IMR-90 (cell line): ENCODE data around the gene STAT4. TPM values are rescaled to one million over a fixed set of nuclear protein-coding genes. Genes with fewer than 3 reads are reported as not detected.

Experiments
- ATAC-seq: fragments of 200-7000 bp; cut with Tn5 transposase; 2 replicates; pipeline ENCODE4 v1.9.1; 2020; ENCODE audit warnings: low read depth, mild to moderate bottlenecking, moderate library complexity
- BruUV-seq: library from RNA; stranded (reverse); fragments of 400-500 nt; replicated peaks from 2 replicates; lab custom pipeline; 2021; lab: Mats Ljungman, UMichigan
- CTCF ChIA-PET: fragments of 300-600 bp; formaldehyde crosslinking; extraction: SDS; loops from one replicate; lab custom pipeline; 2021; ENCODE audit warnings: antibody characterized with exemption; lab: Yijun Ruan, JAX
- POLR2A ChIA-PET: fragments of 300-600 bp; sonication (Branson Sonifier 250); formaldehyde crosslinking; loops from one replicate; lab custom pipeline; 2022; ENCODE audit warnings: antibody characterized with exemption; ENCODE audit not compliant: unreplicated experiment; lab: Charles Lee
- DNase-seq: peaks from one replicate; pipeline ENCODE4 v3.0.0; 2013
- H2AFZ ChIP-seq: replicated peaks from 2 replicates; pipeline ENCODE3; 2013; ENCODE audit warnings: low read length, mild to moderate bottlenecking; ENCODE audit not compliant: poor library complexity
- H2AK5ac ChIP-seq: 2 replicates; pipeline ENCODE4 v1.6.1; 2013; ENCODE audit warnings: low read depth, low read length, inconsistent platforms
- H2AK9ac ChIP-seq: replicated peaks from 2 replicates; pipeline ENCODE3; 2013; ENCODE audit warnings: mild to moderate bottlenecking, low read depth, low read length, moderate library complexity; ENCODE audit not compliant: poor library complexity
- H2BK120ac ChIP-seq: 2 replicates; pipeline ENCODE4 v1.6.1; 2013; ENCODE audit warnings: low read depth, low read length, inconsistent platforms
- H2BK15ac ChIP-seq: 3 replicates; pipeline ENCODE4 v1.6.1; 2013; ENCODE audit warnings: low read depth, low read length, inconsistent platforms
- H2BK20ac ChIP-seq: 2 replicates; pipeline ENCODE4 v1.6.1; 2013; ENCODE audit warnings: low read depth, mild to moderate bottlenecking, inconsistent platforms, low read length, moderate library complexity
- H2BK5ac ChIP-seq: 2 replicates; pipeline ENCODE4 v1.6.1; 2013; ENCODE audit warnings: mild to moderate bottlenecking, low read depth, low read length, inconsistent platforms; ENCODE audit not compliant: poor library complexity, severe bottlenecking
- H3K14ac ChIP-seq: replicated peaks from 2 replicates; pipeline ENCODE4 v1.6.1; 2013; ENCODE audit warnings: low read depth, low read length, inconsistent platforms
- H3K18ac ChIP-seq: 2 replicates; pipeline ENCODE4 v1.6.1; 2013; ENCODE audit warnings: low read depth, low read length, control low read depth
- H3K23ac ChIP-seq: 2 replicates; pipeline ENCODE4 v1.6.1; 2013; ENCODE audit warnings: low read depth, low read length, inconsistent platforms
- H3K27ac ChIP-seq: 2 replicates; pipeline ENCODE4 v1.5.1; 2013; ENCODE audit warnings: mild to moderate bottlenecking, control low read depth, low read length; ENCODE audit not compliant: insufficient read depth
- H3K27me3 ChIP-seq: 2 replicates; pipeline ENCODE4 v1.6.1; 2013; ENCODE audit warnings: low read length; ENCODE audit not compliant: control insufficient read depth, insufficient read depth
- H3K36me3 ChIP-seq: 2 replicates; pipeline ENCODE4 v1.6.1; 2013; ENCODE audit warnings: low read length, mixed read lengths; ENCODE audit not compliant: control insufficient read depth, insufficient read depth
- H3K4ac ChIP-seq: 2 replicates; pipeline ENCODE4 v1.6.1; 2013; ENCODE audit warnings: low read depth, low read length, inconsistent platforms
- H3K4me1 ChIP-seq: 2 replicates; pipeline ENCODE4 v1.6.1; 2013; ENCODE audit warnings: low read length, mixed read lengths; ENCODE audit not compliant: control insufficient read depth, insufficient read depth
- H3K4me2 ChIP-seq: 2 replicates; pipeline ENCODE4 v1.6.1; 2013; ENCODE audit warnings: low read depth, mild to moderate bottlenecking, control low read depth, low read length, moderate library complexity
- H3K4me3 ChIP-seq: 2 replicates; pipeline ENCODE4 v1.5.1; 2013; ENCODE audit warnings: low read depth, mild to moderate bottlenecking, control low read depth, low read length, moderate library complexity; ENCODE audit not compliant: insufficient read depth
- H3K56ac ChIP-seq: 2 replicates; pipeline ENCODE4 v1.6.1; 2013; ENCODE audit warnings: low read length, inconsistent platforms; ENCODE audit not compliant: insufficient read depth; ENCODE audit errors: extremely low read depth
- H3K79me1 ChIP-seq, 2 experiments: 2 replicates each; pipeline ENCODE4 v1.6.1; 2013; ENCODE audit warnings: low read length in 2 of 2, inconsistent platforms in 1 of 2, low read depth in 1 of 2
- H3K9ac ChIP-seq: 2 replicates; pipeline ENCODE4 v1.6.1; 2013; ENCODE audit warnings: low read depth, low read length, control low read depth
- H3K9me1 ChIP-seq: 2 replicates; pipeline ENCODE4 v1.6.1; 2013; ENCODE audit warnings: low read length, inconsistent platforms; ENCODE audit not compliant: insufficient read depth
- H3K9me3 ChIP-seq: 2 replicates; pipeline ENCODE4 v1.6.1; 2013; ENCODE audit warnings: low read length; ENCODE audit not compliant: control insufficient read depth, insufficient read depth
- H4K20me1 ChIP-seq: 2 replicates; pipeline ENCODE4 v1.6.1; 2013; ENCODE audit warnings: low read length, inconsistent platforms; ENCODE audit not compliant: insufficient read depth
- H4K5ac ChIP-seq: 2 replicates; pipeline ENCODE4 v1.6.1; 2013; ENCODE audit warnings: mild to moderate bottlenecking, low read depth, low read length, control low read depth
- H4K8ac ChIP-seq, 2 experiments: 2 replicates each; pipeline ENCODE4 v1.6.1; 2013; ENCODE audit warnings: low read depth in 2 of 2, low read length in 2 of 2, control low read depth in 1 of 2, inconsistent platforms in 1 of 2
- H4K91ac ChIP-seq: 2 replicates; pipeline ENCODE4 v1.6.1; 2013; ENCODE audit warnings: low read depth, low read length, inconsistent platforms; ENCODE audit not compliant: insufficient read depth
- MAFK ChIP-seq: IDR thresholded peaks from 2 replicates; pipeline ENCODE4 v1.6.1; 2012; ENCODE audit warnings: low read depth, low read length, improper control_type of control experiment
- POLR2A ChIP-seq: IDR thresholded peaks from 2 replicates; pipeline ENCODE4 v1.6.1; 2012; ENCODE audit warnings: mild to moderate bottlenecking, low read depth, low read length
- RAD21 ChIP-seq: IDR thresholded peaks from 2 replicates; pipeline ENCODE4 v1.6.1; 2012; ENCODE audit warnings: low read length, improper control_type of control experiment
- RCOR1 ChIP-seq: IDR thresholded peaks from 2 replicates; pipeline ENCODE4 v1.6.1; 2012; ENCODE audit warnings: mild to moderate bottlenecking, low read length, improper control_type of control experiment; ENCODE audit not compliant: insufficient replicate concordance
- SMC3 ChIP-seq: fragments of 150-350 bp; IDR thresholded peaks from 2 replicates; pipeline ENCODE4 v1.6.1; 2016; ENCODE audit warnings: low read depth, mild to moderate bottlenecking, antibody characterized with exemption, low read length, moderate library complexity
- WGBS, 2 experiments: methylation state at CpG; one replicate each; pipeline versions ENCODE4 v1.1.5 to v1.1.7; 2013; ENCODE audit warnings: missing lambda C conversion rate in 2 of 2; ENCODE audit not compliant: insufficient read length in 1 of 2; ENCODE audit errors: extremely low coverage in 2 of 2; 5-methylcytosine and 5-hydroxymethylcytosine counted together
- dilution Hi-C: fragments of 300-500 bp; cut with HindIII; formaldehyde crosslinking; loops from one replicate; pipeline ENCODE4 v1.14.3; 2018; ENCODE audit warnings: low sequenced_read_pairs; ENCODE audit not compliant: unreplicated experiment
- in situ Hi-C: fragments of 300-500 bp; cut with MboI; formaldehyde crosslinking; loops from 3 replicates; pipeline ENCODE4 v1.14.3; 2019; ENCODE audit warnings: low sequenced_read_pairs, inconsistent platforms, mixed read lengths
- intact Hi-C: fragments of 100-400 bp; cut with micrococcal nuclease; formaldehyde crosslinking; loops from 2 replicates; pipeline ENCODE4 v1.10.0; 2022
- polyA plus RNA-seq, 3 experiments: library from polyadenylated mRNA; depleted of rRNA; stranded (reverse); fragments of >200 nt; gene quantifications; 2 replicates each; pipeline ENCODE4 v1.2.3, GENCODE V29; 2012; ENCODE audit warnings: low replicate concordance in 1 of 3
- total RNA-seq: library from RNA; depleted of rRNA; stranded (reverse); fragments of >200 nt; gene quantifications from 2 replicates; pipeline ENCODE4 v1.2.3, GENCODE V29; 2012
- TF ChIP-seq, protein P1 (sequence below): fragments of 150-350 bp; IDR thresholded peaks from 2 replicates; pipeline ENCODE4 v1.6.1; 2016; ENCODE audit warnings: low read depth, mild to moderate bottlenecking, low read length, moderate library complexity, borderline replicate concordance
- TF ChIP-seq, protein P2 (sequence below): fragments of 150-350 bp; IDR thresholded peaks from 2 replicates; pipeline ENCODE4 v1.6.1; 2017; ENCODE audit warnings: mild to moderate bottlenecking, antibody characterized with exemption, low read length, low read depth

Gene STAT4
- total and polyA plus RNA-seq, 2 of the 4 experiments (the other 2 are of a cell fraction): 0.36 to 0.48 TPM

GRCh38 chr2:191109888-191110287 lies 40.9 kb downstream of the STAT4 start:
- H3K9ac ChIP-seq: no peak overlapping the region
- no TSS peak for BruUV-seq
- H3K27ac ChIP-seq: no peak overlapping the region
- H2AK5ac ChIP-seq: no peak overlapping the region
- no peak overlapping the region for H4K8ac ChIP-seq
- no peak overlapping the region for H2AK9ac ChIP-seq
- H2BK15ac ChIP-seq: no peak overlapping the region
- no peak overlapping the region for H4K91ac ChIP-seq
- ATAC-seq (no peak), DNase-seq (no peak)
- no peaks in the 10 kb centered on the region for H3K36me3 ChIP-seq
- no peak overlapping the region for H2AFZ ChIP-seq
- no peak overlapping the region for H3K18ac ChIP-seq
- no peak overlapping the region for H2BK5ac ChIP-seq
- TF ChIP-seq SMC3 (no peak), RCOR1 (no peak), MAFK (no peak), POLR2A (no peak), RAD21 (no peak)
- TF ChIP-seq, protein P1, sequence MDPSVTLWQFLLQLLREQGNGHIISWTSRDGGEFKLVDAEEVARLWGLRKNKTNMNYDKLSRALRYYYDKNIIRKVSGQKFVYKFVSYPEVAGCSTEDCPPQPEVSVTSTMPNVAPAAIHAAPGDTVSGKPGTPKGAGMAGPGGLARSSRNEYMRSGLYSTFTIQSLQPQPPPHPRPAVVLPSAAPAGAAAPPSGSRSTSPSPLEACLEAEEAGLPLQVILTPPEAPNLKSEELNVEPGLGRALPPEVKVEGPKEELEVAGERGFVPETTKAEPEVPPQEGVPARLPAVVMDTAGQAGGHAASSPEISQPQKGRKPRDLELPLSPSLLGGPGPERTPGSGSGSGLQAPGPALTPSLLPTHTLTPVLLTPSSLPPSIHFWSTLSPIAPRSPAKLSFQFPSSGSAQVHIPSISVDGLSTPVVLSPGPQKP: no peak
- TF ChIP-seq, protein P2, sequence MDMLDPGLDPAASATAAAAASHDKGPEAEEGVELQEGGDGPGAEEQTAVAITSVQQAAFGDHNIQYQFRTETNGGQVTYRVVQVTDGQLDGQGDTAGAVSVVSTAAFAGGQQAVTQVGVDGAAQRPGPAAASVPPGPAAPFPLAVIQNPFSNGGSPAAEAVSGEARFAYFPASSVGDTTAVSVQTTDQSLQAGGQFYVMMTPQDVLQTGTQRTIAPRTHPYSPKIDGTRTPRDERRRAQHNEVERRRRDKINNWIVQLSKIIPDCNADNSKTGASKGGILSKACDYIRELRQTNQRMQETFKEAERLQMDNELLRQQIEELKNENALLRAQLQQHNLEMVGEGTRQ: no peak
- H2BK20ac ChIP-seq: no peak overlapping the region
- ChIA-PET CTCF (no interaction called here), POLR2A (no interaction called here)
- H3K9me3 ChIP-seq: no peaks in the 10 kb centered on the region
- H3K4ac ChIP-seq: no peak overlapping the region
- intact Hi-C loops (no loop called here), in situ Hi-C loops (no loop called here), dilution Hi-C loops (no loop called here)
- WGBS, 2 experiments: 100% methylated on average over 1 of the region's 2 CpGs; no CpG with 5 or more reads in 1 of the 2 experiments
- H3K14ac ChIP-seq: no peak overlapping the region
- H3K9me1 ChIP-seq: no peaks in the 10 kb centered on the region
- H3K4me1 ChIP-seq: peaks cover 2% of the 10 kb centered on the region; the same call in 1 of the 2 replicates
- H4K5ac ChIP-seq: no peak overlapping the region
- no peak overlapping the region for H3K4me3 ChIP-seq
- no peaks in the 10 kb centered on the region for H3K27me3 ChIP-seq
- no peaks in the 10 kb centered on the region for H3K79me1 ChIP-seq
- no peak overlapping the region for H3K56ac ChIP-seq
- H3K23ac ChIP-seq: no peak overlapping the region
- H4K20me1 ChIP-seq: no peaks in the 10 kb centered on the region
- no peak overlapping the region for H2BK120ac ChIP-seq
- no peak overlapping the region for H3K4me2 ChIP-seq
